C4-2B (cell line): ENCODE data around the gene FABP7.

Source experiments
- H3K27ac ChIP-seq: fragments of 450-650 bp; 2 replicates; pipeline ENCODE4 v1.5.1; 2017
- ZFX ChIP-seq: fragments of 450-650 bp; IDR thresholded peaks from 2 replicates; pipeline ENCODE4 v1.6.1; 2017
- TF ChIP-seq, protein P1 (sequence below): fragments of 450-650 bp; conservative IDR thresholded peaks from 2 replicates; pipeline ENCODE4 v1.5.1; 2017; ENCODE audit warnings: mild to moderate bottlenecking

The FABP7 gene

GRCh38 chr6:122760330-122760729 lies 19.2 kb upstream of the FABP7 start:
- TF ChIP-seq ZFX, result no peak
- TF ChIP-seq, protein P1, sequence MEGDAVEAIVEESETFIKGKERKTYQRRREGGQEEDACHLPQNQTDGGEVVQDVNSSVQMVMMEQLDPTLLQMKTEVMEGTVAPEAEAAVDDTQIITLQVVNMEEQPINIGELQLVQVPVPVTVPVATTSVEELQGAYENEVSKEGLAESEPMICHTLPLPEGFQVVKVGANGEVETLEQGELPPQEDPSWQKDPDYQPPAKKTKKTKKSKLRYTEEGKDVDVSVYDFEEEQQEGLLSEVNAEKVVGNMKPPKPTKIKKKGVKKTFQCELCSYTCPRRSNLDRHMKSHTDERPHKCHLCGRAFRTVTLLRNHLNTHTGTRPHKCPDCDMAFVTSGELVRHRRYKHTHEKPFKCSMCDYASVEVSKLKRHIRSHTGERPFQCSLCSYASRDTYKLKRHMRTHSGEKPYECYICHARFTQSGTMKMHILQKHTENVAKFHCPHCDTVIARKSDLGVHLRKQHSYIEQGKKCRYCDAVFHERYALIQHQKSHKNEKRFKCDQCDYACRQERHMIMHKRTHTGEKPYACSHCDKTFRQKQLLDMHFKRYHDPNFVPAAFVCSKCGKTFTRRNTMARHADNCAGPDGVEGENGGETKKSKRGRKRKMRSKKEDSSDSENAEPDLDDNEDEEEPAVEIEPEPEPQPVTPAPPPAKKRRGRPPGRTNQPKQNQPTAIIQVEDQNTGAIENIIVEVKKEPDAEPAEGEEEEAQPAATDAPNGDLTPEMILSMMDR, result no peak
- no peak overlapping the region for H3K27ac ChIP-seq

- H3K27ac ChIP-seq, result no peak overlapping the region
- no peak for TF ChIP-seq ZFX
- TF ChIP-seq, protein P1, result no peak
Observed at GRCh38 chr6:122766256-122766655, 13.3 kb upstream of the FABP7 start.

DNA sequence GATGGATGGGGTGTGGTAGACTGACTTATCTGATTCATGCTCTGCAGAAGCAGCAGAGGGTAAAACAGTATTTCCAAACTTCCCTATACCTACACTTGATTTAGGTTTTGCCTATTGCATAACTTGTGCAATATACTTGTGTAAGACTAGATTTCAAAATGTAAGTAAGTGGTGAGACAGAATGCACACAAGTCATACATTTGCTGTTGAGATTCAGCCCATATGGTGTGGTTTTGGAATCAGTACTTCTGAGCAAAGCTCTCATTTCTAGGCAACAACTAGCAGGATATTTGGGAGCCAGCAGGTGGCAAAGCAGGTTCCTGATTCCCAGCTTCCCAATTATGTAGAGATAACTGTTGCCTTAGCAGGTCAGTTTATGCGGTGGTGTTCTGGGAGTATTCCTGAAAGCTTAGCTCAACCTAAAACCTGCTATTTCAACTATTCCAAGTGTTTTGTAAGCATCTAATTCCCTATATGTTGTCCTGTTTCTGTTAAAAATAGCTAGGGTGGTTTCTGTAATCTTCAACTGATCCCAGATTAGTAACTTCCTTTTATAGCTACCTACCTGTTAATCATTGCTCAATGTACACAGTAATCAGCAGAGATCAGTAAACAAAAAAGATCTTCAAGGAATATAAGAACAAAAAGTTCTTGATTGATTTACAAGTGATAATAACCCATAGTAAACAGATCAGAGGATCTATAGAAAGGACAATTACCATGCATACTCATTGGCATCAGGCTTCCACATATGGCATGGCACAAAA lies 8.5 kb upstream of the FABP7 start:
- TF ChIP-seq, protein P1, result peak; percentile 51
- no peak for TF ChIP-seq ZFX
- H3K27ac ChIP-seq, result peak overlapping the region; percentile 64; the same call in 1 of the 2 replicates

- peak overlapping the region; percentile 77 for H3K27ac ChIP-seq
- TF ChIP-seq, protein P1, result peak; percentile 20
- no peak for TF ChIP-seq ZFX
Observed at GRCh38 chr6:122772724-122773415, 6.6 kb upstream of the FABP7 start.

DNA sequence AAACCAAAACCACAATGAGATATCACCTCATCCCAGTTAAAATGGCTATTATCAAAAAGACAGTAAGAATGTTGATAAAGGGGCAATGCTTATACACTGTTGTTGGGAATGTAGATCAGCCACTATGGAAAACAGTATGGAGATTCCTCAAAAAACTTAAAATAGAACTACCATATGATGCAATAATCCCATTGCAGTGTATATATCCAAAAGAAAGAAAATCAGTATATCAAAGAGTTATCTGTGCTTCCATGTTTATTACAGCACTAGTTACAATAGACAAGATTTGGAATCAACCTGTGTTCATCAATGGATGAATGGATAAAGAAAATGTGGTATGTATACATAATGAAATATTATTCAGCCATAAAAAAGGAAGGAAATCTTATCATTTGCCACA lies 3.5 kb upstream of the FABP7 start:
- no peak overlapping the region for H3K27ac ChIP-seq
- TF ChIP-seq, protein P1, result no peak
- TF ChIP-seq ZFX, result no peak

GRCh38 chr6:122778302-122778701 lies 1.2 kb upstream of the FABP7 start:
- TF ChIP-seq ZFX, result no peak
- TF ChIP-seq, protein P1, result no peak
- no peak overlapping the region for H3K27ac ChIP-seq

DNA sequence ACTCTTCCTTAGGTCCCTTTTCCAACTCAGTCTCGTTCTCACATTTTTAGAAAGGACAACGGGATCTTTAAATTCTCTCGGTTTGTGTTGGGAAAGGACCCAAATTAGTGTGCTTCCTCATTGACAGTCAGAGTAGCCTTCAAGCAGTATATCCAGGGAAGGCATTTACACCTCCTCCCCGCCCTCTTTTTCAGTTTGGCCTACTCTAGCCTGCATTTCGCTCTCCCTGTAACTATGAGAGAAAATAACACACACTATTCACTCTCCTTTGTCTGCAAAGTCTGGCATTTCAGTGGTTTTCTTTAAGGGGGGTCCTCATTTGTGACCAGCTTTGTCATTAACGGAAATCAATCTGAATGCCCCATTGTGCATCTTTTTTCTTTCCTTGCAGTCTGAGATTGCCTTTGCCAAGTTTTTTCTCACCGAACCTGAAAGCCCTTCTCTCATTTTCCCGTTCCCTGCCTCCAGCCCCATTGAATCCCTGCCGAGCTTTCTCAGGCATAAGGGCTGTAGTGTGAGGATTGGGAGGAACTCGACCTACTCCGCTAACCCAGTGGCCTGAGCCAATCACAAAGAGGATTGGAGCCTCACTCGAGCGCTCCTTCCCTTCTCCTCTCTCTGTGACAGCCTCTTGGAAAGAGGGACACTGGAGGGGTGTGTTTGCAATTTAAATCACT lies 393 bp upstream of the FABP7 start:
- TF ChIP-seq ZFX, result no peak
- TF ChIP-seq, protein P1, result no peak

More for the DNA sequence above, 393 bp upstream of the FABP7 start:
- no peak overlapping the region for H3K27ac ChIP-seq
